HepG2 (cell line): ENCODE results near the gene ADGRF1. TPM values are rescaled to one million over a fixed set of nuclear protein-coding genes. Genes with fewer than 3 reads are reported as not detected.

Experiments used
- ATF6 ChIP-seq: sonication (generic); formaldehyde crosslinking; conservative IDR thresholded peaks from 2 replicates; pipeline ENCODE4 v1.4.0; 2020; ENCODE audit warnings: missing genetic modification reagents
- CENPX ChIP-seq: sonication (generic); formaldehyde crosslinking; IDR thresholded peaks from 2 replicates; pipeline ENCODE4 v1.9.0; 2021; ENCODE audit warnings: mild to moderate bottlenecking, missing genetic modification reagents, moderate library complexity
- EZH2 ChIP-seq: conservative IDR thresholded peaks from 2 replicates; pipeline ENCODE4 v1.6.1; 2012; ENCODE audit warnings: mild to moderate bottlenecking, low read depth, low read length, moderate library complexity
- FIP1L1 ChIP-seq: fragments of 200-400 bp; formaldehyde crosslinking; IDR thresholded peaks from 2 replicates; pipeline ENCODE4 v1.6.1; 2018; ENCODE audit warnings: low read depth, mild to moderate bottlenecking, low read length, moderate library complexity, borderline replicate concordance; ENCODE audit not compliant: insufficient read depth
- FOXA3 ChIP-seq: IDR thresholded peaks from 2 replicates; pipeline ENCODE4 v1.6.1; 2016; ENCODE audit warnings: missing genetic modification reagents, missing compliant biosample characterization
- FOXK1 ChIP-seq: sonication (generic); formaldehyde crosslinking; IDR thresholded peaks from 2 replicates; pipeline ENCODE4 v1.4.0; 2020; ENCODE audit warnings: low read depth, missing genetic modification reagents, borderline replicate concordance
- IRF2 ChIP-seq: IDR thresholded peaks from 2 replicates; pipeline ENCODE4 v1.6.1; 2018; ENCODE audit warnings: missing genetic modification reagents, missing compliant biosample characterization
- KLF6 ChIP-seq: IDR thresholded peaks from 2 replicates; pipeline ENCODE4 v1.8.0; 2016; ENCODE audit warnings: missing biosample characterization, missing genetic modification reagents
- NCOA2 ChIP-seq: sonication (generic); formaldehyde crosslinking; IDR thresholded peaks from 2 replicates; pipeline ENCODE4 v1.8.0; 2022; ENCODE audit warnings: inconsistent platforms
- NFKB2 ChIP-seq: sonication (generic); formaldehyde crosslinking; IDR thresholded peaks from 2 replicates; pipeline ENCODE4 v1.4.0; 2020; ENCODE audit warnings: missing genetic modification reagents, borderline replicate concordance
- PCBP2 ChIP-seq: fragments of 200-400 bp; formaldehyde crosslinking; optimal IDR thresholded peaks from 2 replicates; pipeline ENCODE3; 2018; ENCODE audit warnings: low read length, low read depth; ENCODE audit not compliant: poor library complexity, severe bottlenecking
- RAD21 ChIP-seq: fragments of 450-650 bp; formaldehyde crosslinking; IDR thresholded peaks from 2 replicates; pipeline ENCODE4 v1.5.0; 2020; ENCODE audit warnings: mild to moderate bottlenecking
- REL ChIP-seq: sonication (generic); formaldehyde crosslinking; conservative IDR thresholded peaks from 2 replicates; pipeline ENCODE4 v1.8.0; 2022; ENCODE audit warnings: mild to moderate bottlenecking, missing genetic modification reagents, moderate library complexity
- TAF1 ChIP-seq: sonication (generic); formaldehyde crosslinking; IDR thresholded peaks from 2 replicates; pipeline ENCODE4 v1.4.0; 2020; ENCODE audit warnings: missing genetic modification reagents
- ZNF510 ChIP-seq: sonication (generic); formaldehyde crosslinking; IDR thresholded peaks from 2 replicates; pipeline ENCODE4 v1.4.0; 2020; ENCODE audit warnings: low read depth, mild to moderate bottlenecking, missing genetic modification reagents
- ZNF609 ChIP-seq: sonication (generic); formaldehyde crosslinking; IDR thresholded peaks from 2 replicates; pipeline ENCODE4 v1.4.0; 2020; ENCODE audit warnings: mild to moderate bottlenecking, missing genetic modification reagents, borderline replicate concordance
- polyA plus RNA-seq, 8 experiments: library from polyadenylated mRNA; depleted of rRNA in 3 of 8; stranded (reverse) in 7 of 8; unstranded in 1 of 8; fragments of >200 nt; fragmentation: Illumina TruSeq in 4 of 8; extraction: Trizol in 4 of 8; gene quantifications; 2 replicates each; pipeline versions ENCODE4 v1.2.1 to v1.2.3, GENCODE V29; 2011 to 2016; ENCODE audit warnings: low read depth in 4 of 8, missing spikeins in 1 of 8, mixed read lengths in 1 of 8; ENCODE audit not compliant: insufficient read depth in 1 of 8
- total RNA-seq, 5 experiments: library from RNA; depleted of rRNA; stranded (reverse); fragments of >200 nt; fragmentation: Illumina TruSeq; extraction: Trizol; gene quantifications; 2 replicates each; pipeline ENCODE4 v1.2.3, GENCODE V29; 2016; ENCODE audit warnings: low read depth in 1 of 5
- TF ChIP-seq, protein P1 (sequence below): sonication (generic); formaldehyde crosslinking; IDR thresholded peaks from 2 replicates; pipeline ENCODE4 v1.4.0; 2020; ENCODE audit warnings: missing genetic modification reagents

Gene ADGRF1
- total and polyA plus RNA-seq, 2 of the 13 experiments (the other 11 are each of a cell fraction or from before 2014, with no cell fraction given), result not detected

- TF ChIP-seq FOXA3 (CRISPR knock-in tag) (peak; percentile 100), NFKB2 (CRISPR knock-in tag) (no peak), NCOA2 (CRISPR knock-in tag) (peak; percentile 100), KLF6 (CRISPR knock-in tag) (peak; percentile 56; the same call in 1 of the 2 replicates), FOXK1 (CRISPR knock-in tag) (peak; percentile 98), IRF2 (CRISPR knock-in tag) (peak; percentile 95), EZH2 (no peak), CENPX (CRISPR knock-in tag) (no peak), ATF6 (no peak), ZNF609 (CRISPR knock-in tag) (peak; percentile 96), TAF1 (CRISPR knock-in tag) (peak; percentile 23; the same call in 1 of the 2 replicates), PCBP2 (peak; percentile 61), REL (CRISPR knock-in tag) (no peak), RAD21 (CRISPR knock-in tag) (peak; percentile 64), FIP1L1 (no peak; the same call in 1 of the 2 replicates), ZNF510 (CRISPR knock-in tag) (peak; percentile 89)
- TF ChIP-seq, protein P1, sequence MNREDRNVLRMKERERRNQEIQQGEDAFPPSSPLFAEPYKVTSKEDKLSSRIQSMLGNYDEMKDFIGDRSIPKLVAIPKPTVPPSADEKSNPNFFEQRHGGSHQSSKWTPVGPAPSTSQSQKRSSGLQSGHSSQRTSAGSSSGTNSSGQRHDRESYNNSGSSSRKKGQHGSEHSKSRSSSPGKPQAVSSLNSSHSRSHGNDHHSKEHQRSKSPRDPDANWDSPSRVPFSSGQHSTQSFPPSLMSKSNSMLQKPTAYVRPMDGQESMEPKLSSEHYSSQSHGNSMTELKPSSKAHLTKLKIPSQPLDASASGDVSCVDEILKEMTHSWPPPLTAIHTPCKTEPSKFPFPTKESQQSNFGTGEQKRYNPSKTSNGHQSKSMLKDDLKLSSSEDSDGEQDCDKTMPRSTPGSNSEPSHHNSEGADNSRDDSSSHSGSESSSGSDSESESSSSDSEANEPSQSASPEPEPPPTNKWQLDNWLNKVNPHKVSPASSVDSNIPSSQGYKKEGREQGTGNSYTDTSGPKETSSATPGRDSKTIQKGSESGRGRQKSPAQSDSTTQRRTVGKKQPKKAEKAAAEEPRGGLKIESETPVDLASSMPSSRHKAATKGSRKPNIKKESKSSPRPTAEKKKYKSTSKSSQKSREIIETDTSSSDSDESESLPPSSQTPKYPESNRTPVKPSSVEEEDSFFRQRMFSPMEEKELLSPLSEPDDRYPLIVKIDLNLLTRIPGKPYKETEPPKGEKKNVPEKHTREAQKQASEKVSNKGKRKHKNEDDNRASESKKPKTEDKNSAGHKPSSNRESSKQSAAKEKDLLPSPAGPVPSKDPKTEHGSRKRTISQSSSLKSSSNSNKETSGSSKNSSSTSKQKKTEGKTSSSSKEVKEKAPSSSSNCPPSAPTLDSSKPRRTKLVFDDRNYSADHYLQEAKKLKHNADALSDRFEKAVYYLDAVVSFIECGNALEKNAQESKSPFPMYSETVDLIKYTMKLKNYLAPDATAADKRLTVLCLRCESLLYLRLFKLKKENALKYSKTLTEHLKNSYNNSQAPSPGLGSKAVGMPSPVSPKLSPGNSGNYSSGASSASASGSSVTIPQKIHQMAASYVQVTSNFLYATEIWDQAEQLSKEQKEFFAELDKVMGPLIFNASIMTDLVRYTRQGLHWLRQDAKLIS (CRISPR knock-in tag), result peak; percentile 70; the same call in 1 of the 2 replicates
Measured at GRCh38 chr6:47073125-47074110, 31.3 kb upstream of the ADGRF1 start (continued).
